Activated B cell treated with CpG ODN at 0.5 μM for 24 hours (primary cell): ENCODE results near the gene TAS1R3. TPM values are rescaled to one million over a fixed set of nuclear protein-coding genes. Genes with fewer than 3 reads are reported as not detected.

Source experiments
- ATAC-seq: fragments of 200-7000 bp; cut with Tn5 transposase; one replicate; pipeline ENCODE4 v1.10.0; 2021; ENCODE audit warnings: low read depth, mild to moderate bottlenecking, moderate library complexity
- CTCF ChIA-PET: fragments of 350-600 bp; sonication (Branson Sonifier 250); formaldehyde crosslinking; loops from one replicate; lab custom pipeline; 2021; ENCODE audit warnings: antibody characterized with exemption; lab: Charles Lee
- POLR2A ChIA-PET: fragments of 350-600 bp; sonication (Branson Sonifier 250); formaldehyde crosslinking; loops from one replicate; lab custom pipeline; 2021; ENCODE audit warnings: antibody characterized with exemption; lab: Charles Lee
- DNase-seq: peaks from one replicate; pipeline ENCODE4 v3.0.0; 2022
- H3K27ac Mint-ChIP-seq: one replicate; pipeline ENCODE4 v1.8.0; 2020; ENCODE audit warnings: mixed read lengths
- H3K27me3 Mint-ChIP-seq: one replicate; pipeline ENCODE4 v1.8.0; 2021; ENCODE audit warnings: mixed read lengths
- H3K36me3 Mint-ChIP-seq: one replicate; pipeline ENCODE4 v1.8.0; 2021; ENCODE audit warnings: low read depth, mixed read lengths
- H3K4me1 Mint-ChIP-seq: one replicate; pipeline ENCODE4 v1.8.0; 2021; ENCODE audit warnings: mixed read lengths
- H3K4me3 Mint-ChIP-seq: one replicate; pipeline ENCODE4 v1.8.0; 2020; ENCODE audit warnings: mild to moderate bottlenecking, mixed read lengths
- H3K9me3 Mint-ChIP-seq: one replicate; pipeline ENCODE4 v1.8.0; 2020; ENCODE audit warnings: mixed read lengths
- CTCF ChIP-seq: fragments of 200-600 bp; IDR thresholded peaks from one replicate; pipeline ENCODE4 v1.8.0; 2022; ENCODE audit warnings: antibody characterized with exemption, mild to moderate bottlenecking
- intact Hi-C: fragments of 100-400 bp; cut with micrococcal nuclease; formaldehyde crosslinking; loops from one replicate; pipeline ENCODE4 v1.15.1; 2024
- total RNA-seq: library from RNA; stranded (reverse); gene quantifications from 2 replicates; pipeline ENCODE4 v1.2.3, GENCODE V29; 2022

Gene TAS1R3
- total RNA-seq, 1 donor from 2014 or later, result 2.5 TPM

GRCh38 chr1:1295154-1295923, 35.7 kb upstream of the TAS1R3 start:
- POLR2A ChIA-PET, result interaction anchor here (0.6 kb wide), 1 partner anchor 27 kb away, joined by 5 read pairs; no protein-coding TSS in a partner anchor
- intact Hi-C loops, result no loop called here
- DNase-seq (no peak), ATAC-seq (no peak)
- H3K27ac Mint-ChIP-seq, result no peak overlapping the region
- no peaks in the 10 kb centered on the region for H3K27me3 Mint-ChIP-seq
- no peak for TF ChIP-seq CTCF
- H3K4me1 Mint-ChIP-seq, result peaks cover 6% of the 10 kb centered on the region
- CTCF ChIA-PET, result interaction anchor here (0.9 kb wide), 1 partner anchor 263 kb away, joined by 4 read pairs; no protein-coding TSS in a partner anchor
- no peak overlapping the region for H3K4me3 Mint-ChIP-seq
- H3K9me3 Mint-ChIP-seq, result no peaks in the 10 kb centered on the region
- no peaks in the 10 kb centered on the region for H3K36me3 Mint-ChIP-seq

GRCh38 chr1:1296070-1297061, 34.7 kb upstream of the TAS1R3 start:
- Mint-ChIP-seq H3K27ac (no peak overlapping the region), H3K4me1 (peaks cover 6% of the 10 kb centered on the region), H3K27me3 (no peaks in the 10 kb centered on the region), H3K4me3 (no peak overlapping the region), H3K9me3 (no peaks in the 10 kb centered on the region), H3K36me3 (no peaks in the 10 kb centered on the region)
- DNase-seq (no peak), ATAC-seq (no peak)
- POLR2A ChIA-PET, result interaction anchor here (0.6 kb wide), 1 partner anchor 28 kb away, joined by 5 read pairs; no protein-coding TSS in a partner anchor
- intact Hi-C loops, result no loop called here
- CTCF ChIA-PET, result interaction anchor here (0.9 kb wide), 1 partner anchor 264 kb away, joined by 4 read pairs; no protein-coding TSS in a partner anchor
- TF ChIP-seq CTCF, result no peak

- no peak overlapping the region for H3K27ac Mint-ChIP-seq
- POLR2A ChIA-PET, result interaction anchor here (0.6 kb wide), 1 partner anchor 233 kb away, joined by 4 read pairs; no protein-coding TSS in a partner anchor
- H3K36me3 Mint-ChIP-seq, result no peaks in the 10 kb centered on the region
- no peaks in the 10 kb centered on the region for H3K27me3 Mint-ChIP-seq
- no peak for DNase-seq
- CTCF ChIA-PET, result no interaction called here
- H3K4me1 Mint-ChIP-seq, result no peaks in the 10 kb centered on the region
- intact Hi-C loops, result no loop called here
- no peak overlapping the region for H3K4me3 Mint-ChIP-seq
- ATAC-seq, result no peak
- no peaks in the 10 kb centered on the region for H3K9me3 Mint-ChIP-seq
- no peak for TF ChIP-seq CTCF
Measured at GRCh38 chr1:1297802-1298424, 33.2 kb upstream of the TAS1R3 start.

GRCh38 chr1:1298861-1299685, 32.0 kb upstream of the TAS1R3 start:
- Mint-ChIP-seq H3K36me3 (no peaks in the 10 kb centered on the region), H3K4me1 (peaks cover 3% of the 10 kb centered on the region), H3K27ac (no peak overlapping the region), H3K27me3 (no peaks in the 10 kb centered on the region), H3K4me3 (no peak overlapping the region), H3K9me3 (no peaks in the 10 kb centered on the region)
- TF ChIP-seq CTCF, result no peak
- ChIA-PET POLR2A (no interaction called here), CTCF (no interaction called here)
- ATAC-seq (no peak), DNase-seq (no peak)
- intact Hi-C loops, result no loop called here
